HepG2 (cell line): ENCODE measurements around the gene CAMTA2. TPM values are rescaled to one million over a fixed set of nuclear protein-coding genes. Genes with fewer than 3 reads are reported as not detected.

ENCODE experiments used
- BHLHE40 ChIP-seq: IDR thresholded peaks from 2 replicates; pipeline ENCODE4 v1.6.1; 2011; ENCODE audit warnings: low read length, improper control_type of control experiment
- ELF3 ChIP-seq: IDR thresholded peaks from 2 replicates; pipeline ENCODE4 v1.6.1; 2016; ENCODE audit warnings: missing genetic modification reagents, missing compliant biosample characterization
- NCOA5 ChIP-seq: sonication (generic); formaldehyde crosslinking; IDR thresholded peaks from 2 replicates; pipeline ENCODE4 v1.4.0; 2020; ENCODE audit warnings: missing genetic modification reagents
- NFRKB ChIP-seq: fragments of 450-650 bp; IDR thresholded peaks from 2 replicates; pipeline ENCODE4 v1.6.1; 2017
- PHB2 ChIP-seq: fragments of 450-650 bp; IDR thresholded peaks from 2 replicates; pipeline ENCODE4 v1.6.1; 2018; ENCODE audit not compliant: partially characterized antibody
- POGZ ChIP-seq: sonication (generic); formaldehyde crosslinking; IDR thresholded peaks from 2 replicates; pipeline ENCODE4 v1.4.0; 2020; ENCODE audit warnings: mild to moderate bottlenecking, missing genetic modification reagents
- REL ChIP-seq: sonication (generic); formaldehyde crosslinking; conservative IDR thresholded peaks from 2 replicates; pipeline ENCODE4 v1.8.0; 2022; ENCODE audit warnings: mild to moderate bottlenecking, missing genetic modification reagents, moderate library complexity
- TBL1XR1 ChIP-seq: fragments of 150-350 bp; IDR thresholded peaks from 2 replicates; pipeline ENCODE4 v1.6.1; 2014; ENCODE audit warnings: borderline replicate concordance, low read length; ENCODE audit not compliant: partially characterized antibody
- TGIF2 ChIP-seq: IDR thresholded peaks from 2 replicates; pipeline ENCODE4 v1.6.1; 2016; ENCODE audit warnings: control low read depth, missing compliant biosample characterization
- TOE1 ChIP-seq: sonication (generic); formaldehyde crosslinking; IDR thresholded peaks from 2 replicates; pipeline ENCODE4 v1.4.0; 2020; ENCODE audit warnings: mild to moderate bottlenecking, missing genetic modification reagents
- ZKSCAN1 ChIP-seq: fragments of 150-350 bp; IDR thresholded peaks from 2 replicates; pipeline ENCODE4 v1.6.1; 2014; ENCODE audit warnings: low read length
- ZNF136 ChIP-seq: sonication (generic); formaldehyde crosslinking; IDR thresholded peaks from 2 replicates; pipeline ENCODE4 v1.8.1; 2022; ENCODE audit warnings: low read depth, mild to moderate bottlenecking, moderate library complexity, missing genetic modification reagents
- ZNF138 ChIP-seq: sonication (generic); formaldehyde crosslinking; IDR thresholded peaks from 2 replicates; pipeline ENCODE4 v1.5.0; 2020; ENCODE audit warnings: mild to moderate bottlenecking, low read depth, missing genetic modification reagents
- ZNF232 ChIP-seq: sonication (generic); formaldehyde crosslinking; IDR thresholded peaks from 2 replicates; pipeline ENCODE4 v1.4.0; 2020; ENCODE audit warnings: missing genetic modification reagents, borderline replicate concordance
- ZNF234 ChIP-seq: sonication (generic); formaldehyde crosslinking; conservative IDR thresholded peaks from 2 replicates; pipeline ENCODE4 v1.5.1; 2020; ENCODE audit warnings: mild to moderate bottlenecking, missing genetic modification reagents
- ZNF253 ChIP-seq: sonication (generic); formaldehyde crosslinking; IDR thresholded peaks from 2 replicates; pipeline ENCODE4 v1.8.0; 2022; ENCODE audit warnings: mild to moderate bottlenecking, missing genetic modification reagents, borderline replicate concordance
- ZNF33B ChIP-seq: sonication (generic); formaldehyde crosslinking; IDR thresholded peaks from 2 replicates; pipeline ENCODE4 v1.5.1; 2020; ENCODE audit warnings: mild to moderate bottlenecking, missing genetic modification reagents
- ZNF75D ChIP-seq: sonication (generic); formaldehyde crosslinking; IDR thresholded peaks from 2 replicates; pipeline ENCODE4 v1.8.1; 2023; ENCODE audit warnings: missing genetic modification reagents, mild to moderate bottlenecking, borderline replicate concordance
- ZNF883 ChIP-seq: sonication (generic); formaldehyde crosslinking; IDR thresholded peaks from 2 replicates; pipeline ENCODE4 v1.5.1; 2020; ENCODE audit warnings: mild to moderate bottlenecking, missing genetic modification reagents; ENCODE audit errors: not compliant biosample characterization
- polyA plus RNA-seq, 8 experiments: library from polyadenylated mRNA; depleted of rRNA in 3 of 8; stranded (reverse) in 7 of 8; unstranded in 1 of 8; fragments of >200 nt; fragmentation: Illumina TruSeq in 4 of 8; extraction: Trizol in 4 of 8; gene quantifications; 2 replicates each; pipeline versions ENCODE4 v1.2.1 to v1.2.3, GENCODE V29; 2011 to 2016; ENCODE audit warnings: low read depth in 4 of 8, missing spikeins in 1 of 8, mixed read lengths in 1 of 8; ENCODE audit not compliant: insufficient read depth in 1 of 8
- total RNA-seq, 5 experiments: library from RNA; depleted of rRNA; stranded (reverse); fragments of >200 nt; fragmentation: Illumina TruSeq; extraction: Trizol; gene quantifications; 2 replicates each; pipeline ENCODE4 v1.2.3, GENCODE V29; 2016; ENCODE audit warnings: low read depth in 1 of 5
- TF ChIP-seq, protein P1 (sequence below): IDR thresholded peaks from 2 replicates; pipeline ENCODE4 v1.6.1; 2016
- TF ChIP-seq, protein P2 (sequence below): sonication (generic); formaldehyde crosslinking; IDR thresholded peaks from 2 replicates; pipeline ENCODE4 v1.4.0; 2020; ENCODE audit warnings: mild to moderate bottlenecking, low read depth, missing genetic modification reagents
- TF ChIP-seq, protein P3 (sequence below): sonication (generic); formaldehyde crosslinking; IDR thresholded peaks from 2 replicates; pipeline ENCODE4 v1.8.1; 2023; ENCODE audit warnings: mild to moderate bottlenecking, missing genetic modification reagents
- TF ChIP-seq, protein P4 (sequence below): sonication (generic); formaldehyde crosslinking; IDR thresholded peaks from 2 replicates; pipeline ENCODE4 v1.4.0; 2020; ENCODE audit warnings: missing genetic modification reagents, borderline replicate concordance
- TF ChIP-seq, protein P5 (sequence below): IDR thresholded peaks from 2 replicates; pipeline ENCODE4 v1.6.1; 2012; ENCODE audit warnings: inconsistent platforms

CAMTA2 gene
- total and polyA plus RNA-seq, 2 of the 13 experiments (the other 11 are each of a cell fraction or from before 2014, with no cell fraction given): 4.1 to 7.1 TPM

DNA sequence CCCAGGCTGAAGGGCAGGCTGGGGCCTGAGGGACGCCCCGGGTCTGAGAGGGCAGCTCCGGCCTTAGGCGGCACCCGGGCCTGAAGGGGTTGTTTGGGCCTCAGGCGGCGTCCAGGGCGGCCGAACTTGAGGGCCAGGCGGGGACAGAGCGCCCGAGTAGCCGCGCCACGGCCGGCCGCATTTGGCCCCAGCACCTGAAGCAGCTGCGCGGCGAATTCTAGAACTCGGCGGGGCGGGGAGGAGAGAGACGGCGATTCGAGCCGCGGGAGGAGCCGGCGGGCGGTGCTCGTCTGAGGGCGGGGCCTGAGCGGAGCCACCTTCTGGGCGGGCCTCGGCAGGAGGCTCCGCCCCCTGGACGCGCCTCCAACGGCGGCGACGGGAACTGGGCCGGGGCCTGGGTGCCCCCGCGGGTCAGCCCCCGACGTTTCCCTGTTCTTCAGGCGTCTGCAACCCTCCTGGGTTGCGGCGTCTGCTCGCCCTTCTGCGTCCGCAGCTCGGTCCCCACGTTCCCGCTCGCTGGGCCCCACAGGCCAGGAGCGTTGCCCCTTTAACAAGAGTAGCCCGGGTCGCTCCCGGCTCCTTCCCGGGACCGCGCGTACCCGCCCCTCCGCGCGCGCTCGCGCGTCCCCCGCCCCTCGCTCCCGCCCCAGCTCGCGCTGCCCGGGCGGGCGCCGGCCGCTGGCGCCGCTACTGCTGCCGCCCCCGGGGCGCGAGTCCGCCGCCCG is 10.0 kb upstream of the CAMTA2 start, which contains the start of the genes INCA1 and KIF1C (continued):
- TF ChIP-seq, protein P1, sequence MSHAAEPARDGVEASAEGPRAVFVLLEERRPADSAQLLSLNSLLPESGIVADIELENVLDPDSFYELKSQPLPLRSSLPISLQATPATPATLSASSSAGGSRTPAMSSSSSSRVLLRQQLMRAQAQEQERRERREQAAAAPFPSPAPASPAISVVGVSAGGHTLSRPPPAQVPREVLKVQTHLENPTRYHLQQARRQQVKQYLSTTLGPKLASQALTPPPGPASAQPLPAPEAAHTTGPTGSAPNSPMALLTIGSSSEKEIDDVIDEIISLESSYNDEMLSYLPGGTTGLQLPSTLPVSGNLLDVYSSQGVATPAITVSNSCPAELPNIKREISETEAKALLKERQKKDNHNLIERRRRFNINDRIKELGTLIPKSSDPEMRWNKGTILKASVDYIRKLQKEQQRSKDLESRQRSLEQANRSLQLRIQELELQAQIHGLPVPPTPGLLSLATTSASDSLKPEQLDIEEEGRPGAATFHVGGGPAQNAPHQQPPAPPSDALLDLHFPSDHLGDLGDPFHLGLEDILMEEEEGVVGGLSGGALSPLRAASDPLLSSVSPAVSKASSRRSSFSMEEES: no peak
- TF ChIP-seq ELF3 (CRISPR knock-in tag): peak; percentile 32; the same call in 1 of the 2 replicates
- no peak for TF ChIP-seq TOE1 (CRISPR knock-in tag)
- TF ChIP-seq REL (CRISPR knock-in tag): no peak
- no peak for TF ChIP-seq ZNF232 (CRISPR knock-in tag)
- TF ChIP-seq, protein P2, sequence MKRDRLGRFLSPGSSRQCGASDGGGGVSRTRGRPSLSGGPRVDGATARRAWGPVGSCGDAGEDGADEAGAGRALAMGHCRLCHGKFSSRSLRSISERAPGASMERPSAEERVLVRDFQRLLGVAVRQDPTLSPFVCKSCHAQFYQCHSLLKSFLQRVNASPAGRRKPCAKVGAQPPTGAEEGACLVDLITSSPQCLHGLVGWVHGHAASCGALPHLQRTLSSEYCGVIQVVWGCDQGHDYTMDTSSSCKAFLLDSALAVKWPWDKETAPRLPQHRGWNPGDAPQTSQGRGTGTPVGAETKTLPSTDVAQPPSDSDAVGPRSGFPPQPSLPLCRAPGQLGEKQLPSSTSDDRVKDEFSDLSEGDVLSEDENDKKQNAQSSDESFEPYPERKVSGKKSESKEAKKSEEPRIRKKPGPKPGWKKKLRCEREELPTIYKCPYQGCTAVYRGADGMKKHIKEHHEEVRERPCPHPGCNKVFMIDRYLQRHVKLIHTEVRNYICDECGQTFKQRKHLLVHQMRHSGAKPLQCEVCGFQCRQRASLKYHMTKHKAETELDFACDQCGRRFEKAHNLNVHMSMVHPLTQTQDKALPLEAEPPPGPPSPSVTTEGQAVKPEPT (CRISPR knock-in tag): no peak
- TF ChIP-seq TBL1XR1: no peak
- TF ChIP-seq, protein P3, sequence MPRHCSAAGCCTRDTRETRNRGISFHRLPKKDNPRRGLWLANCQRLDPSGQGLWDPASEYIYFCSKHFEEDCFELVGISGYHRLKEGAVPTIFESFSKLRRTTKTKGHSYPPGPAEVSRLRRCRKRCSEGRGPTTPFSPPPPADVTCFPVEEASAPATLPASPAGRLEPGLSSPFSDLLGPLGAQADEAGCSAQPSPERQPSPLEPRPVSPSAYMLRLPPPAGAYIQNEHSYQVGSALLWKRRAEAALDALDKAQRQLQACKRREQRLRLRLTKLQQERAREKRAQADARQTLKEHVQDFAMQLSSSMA (CRISPR knock-in tag): peak; percentile 76; the same call in 1 of the 2 replicates
- TF ChIP-seq ZNF33B: peak; percentile 78; the same call in 1 of the 2 replicates
- TF ChIP-seq ZNF234 (CRISPR knock-in tag): 0 out of 2 replicates have a peak, but pooled peaks have one; percentile 23
- peak; percentile 2; the same call in 1 of the 2 replicates for TF ChIP-seq BHLHE40
- no peak for TF ChIP-seq NCOA5 (CRISPR knock-in tag)
- TF ChIP-seq, protein P4, sequence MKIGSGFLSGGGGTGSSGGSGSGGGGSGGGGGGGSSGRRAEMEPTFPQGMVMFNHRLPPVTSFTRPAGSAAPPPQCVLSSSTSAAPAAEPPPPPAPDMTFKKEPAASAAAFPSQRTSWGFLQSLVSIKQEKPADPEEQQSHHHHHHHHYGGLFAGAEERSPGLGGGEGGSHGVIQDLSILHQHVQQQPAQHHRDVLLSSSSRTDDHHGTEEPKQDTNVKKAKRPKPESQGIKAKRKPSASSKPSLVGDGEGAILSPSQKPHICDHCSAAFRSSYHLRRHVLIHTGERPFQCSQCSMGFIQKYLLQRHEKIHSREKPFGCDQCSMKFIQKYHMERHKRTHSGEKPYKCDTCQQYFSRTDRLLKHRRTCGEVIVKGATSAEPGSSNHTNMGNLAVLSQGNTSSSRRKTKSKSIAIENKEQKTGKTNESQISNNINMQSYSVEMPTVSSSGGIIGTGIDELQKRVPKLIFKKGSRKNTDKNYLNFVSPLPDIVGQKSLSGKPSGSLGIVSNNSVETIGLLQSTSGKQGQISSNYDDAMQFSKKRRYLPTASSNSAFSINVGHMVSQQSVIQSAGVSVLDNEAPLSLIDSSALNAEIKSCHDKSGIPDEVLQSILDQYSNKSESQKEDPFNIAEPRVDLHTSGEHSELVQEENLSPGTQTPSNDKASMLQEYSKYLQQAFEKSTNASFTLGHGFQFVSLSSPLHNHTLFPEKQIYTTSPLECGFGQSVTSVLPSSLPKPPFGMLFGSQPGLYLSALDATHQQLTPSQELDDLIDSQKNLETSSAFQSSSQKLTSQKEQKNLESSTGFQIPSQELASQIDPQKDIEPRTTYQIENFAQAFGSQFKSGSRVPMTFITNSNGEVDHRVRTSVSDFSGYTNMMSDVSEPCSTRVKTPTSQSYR: no peak
- TF ChIP-seq ZNF253 (CRISPR knock-in tag): no peak
- TF ChIP-seq ZNF883 (CRISPR knock-in tag): no peak
- TF ChIP-seq ZKSCAN1: no peak
- no peak for TF ChIP-seq NFRKB
- TF ChIP-seq ZNF75D: no peak
- no peak for TF ChIP-seq PHB2
- peak; percentile 77; the same call in 1 of the 2 replicates for TF ChIP-seq ZNF136 (CRISPR knock-in tag)
- no peak for TF ChIP-seq ZNF138
- TF ChIP-seq POGZ (CRISPR knock-in tag): no peak
- TF ChIP-seq TGIF2 (CRISPR knock-in tag): no peak
- TF ChIP-seq, protein P5, sequence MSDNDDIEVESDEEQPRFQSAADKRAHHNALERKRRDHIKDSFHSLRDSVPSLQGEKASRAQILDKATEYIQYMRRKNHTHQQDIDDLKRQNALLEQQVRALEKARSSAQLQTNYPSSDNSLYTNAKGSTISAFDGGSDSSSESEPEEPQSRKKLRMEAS: no peak; the same call in 1 of the 2 replicates
